Measurements from ENCODE around the gene TTF2. TPM values are rescaled to one million over a fixed set of nuclear protein-coding genes. Genes with fewer than 3 reads are reported as not detected.

Gene TTF2
- polyA plus RNA-seq, 3 donors from 2014 or later, result 0.29 to 10.8 (median 2.8) TPM

GRCh38 chr1:117032681-117033539 lies 27.2 kb upstream of the TTF2 start:
- H3K36me3 Mint-ChIP-seq, result no peaks in the 10 kb centered on the region
- H3K27ac Mint-ChIP-seq, result no peak overlapping the region

GRCh38 chr1:117033772-117034171 lies 26.4 kb upstream of the TTF2 start:
- no peak overlapping the region for H3K4me3 Mint-ChIP-seq
- DNase-seq, result no peak
- H3K9me3 Mint-ChIP-seq, result no peaks in the 10 kb centered on the region
- no peaks in the 10 kb centered on the region for H3K36me3 Mint-ChIP-seq
- H3K27me3 Mint-ChIP-seq (ENCODE audit: low read depth in 3 of 3), result peaks cover 0 to 2% (median 1%) of the 10 kb centered on the region in 3 donors
- no peak overlapping the region for H3K27ac Mint-ChIP-seq
- H3K4me1 Mint-ChIP-seq, result no peaks in the 10 kb centered on the region

More at GRCh38 chr1:117032681-117033539, 27.2 kb upstream of the TTF2 start:
- H3K27me3 Mint-ChIP-seq (ENCODE audit: low read depth in 3 of 3), result peaks cover 0 to 2% (median 1%) of the 10 kb centered on the region in 3 donors
- no peak for DNase-seq
- no peaks in the 10 kb centered on the region for H3K4me1 Mint-ChIP-seq
- no peaks in the 10 kb centered on the region for H3K9me3 Mint-ChIP-seq
- H3K4me3 Mint-ChIP-seq, result no peak overlapping the region

- Mint-ChIP-seq H3K27ac (no peak overlapping the region), H3K36me3 (no peaks in the 10 kb centered on the region), H3K4me1 (no peaks in the 10 kb centered on the region), H3K9me3 (no peaks in the 10 kb centered on the region), H3K27me3 (ENCODE audit: low read depth in 3 of 3) (peaks cover 0 to 2% (median 1%) of the 10 kb centered on the region in 3 donors), H3K4me3 (no peak overlapping the region)
- no peak for DNase-seq
Measured at GRCh38 chr1:117034791-117035290, 25.3 kb upstream of the TTF2 start.

GRCh38 chr1:117036018-117036461 lies 24.1 kb upstream of the TTF2 start:
- H3K4me1 Mint-ChIP-seq, result no peaks in the 10 kb centered on the region
- H3K27me3 Mint-ChIP-seq (ENCODE audit: low read depth in 3 of 3), result peaks cover 0 to 2% (median 1%) of the 10 kb centered on the region in 3 donors
- no peaks in the 10 kb centered on the region for H3K9me3 Mint-ChIP-seq
- no peak overlapping the region for H3K4me3 Mint-ChIP-seq
- H3K36me3 Mint-ChIP-seq, result no peaks in the 10 kb centered on the region
- DNase-seq, result no peak
- H3K27ac Mint-ChIP-seq, result no peak overlapping the region

GRCh38 chr1:117037802-117038201 lies 22.3 kb upstream of the TTF2 start:
- H3K27me3 Mint-ChIP-seq (ENCODE audit: low read depth in 3 of 3), result peaks cover 0 to 2% (median 1%) of the 10 kb centered on the region in 3 donors
- no peak overlapping the region for H3K27ac Mint-ChIP-seq
- H3K36me3 Mint-ChIP-seq, result no peaks in the 10 kb centered on the region
- no peak for DNase-seq
- no peak overlapping the region for H3K4me3 Mint-ChIP-seq
- no peaks in the 10 kb centered on the region for H3K4me1 Mint-ChIP-seq
- no peaks in the 10 kb centered on the region for H3K9me3 Mint-ChIP-seq

GRCh38 chr1:117038236-117038635 lies 21.9 kb upstream of the TTF2 start:
- Mint-ChIP-seq H3K27ac (no peak overlapping the region), H3K4me1 (no peaks in the 10 kb centered on the region), H3K4me3 (no peak overlapping the region), H3K9me3 (no peaks in the 10 kb centered on the region), H3K36me3 (no peaks in the 10 kb centered on the region), H3K27me3 (ENCODE audit: low read depth in 3 of 3) (peaks cover 0 to 2% (median 1%) of the 10 kb centered on the region in 3 donors)
- no peak for DNase-seq

- Mint-ChIP-seq H3K36me3 (no peaks in the 10 kb centered on the region), H3K9me3 (no peaks in the 10 kb centered on the region), H3K4me1 (peaks cover 2 to 3% of the 10 kb centered on the region in 2 donors), H3K27me3 (ENCODE audit: low read depth in 3 of 3) (peaks cover 0 to 2% (median 0%) of the 10 kb centered on the region in 3 donors), H3K4me3 (no peak overlapping the region), H3K27ac (no peak overlapping the region)
- DNase-seq, result no peak
Measured at GRCh38 chr1:117044217-117044616, 15.9 kb upstream of the TTF2 start.

GRCh38 chr1:117045644-117046043 lies 14.5 kb upstream of the TTF2 start:
- Mint-ChIP-seq H3K27ac (no peak overlapping the region), H3K36me3 (no peaks in the 10 kb centered on the region), H3K27me3 (ENCODE audit: low read depth in 3 of 3) (peaks cover 0 to 2% (median 0%) of the 10 kb centered on the region in 3 donors), H3K4me3 (no peak overlapping the region), H3K4me1 (peaks cover 2 to 4% of the 10 kb centered on the region in 2 donors), H3K9me3 (no peaks in the 10 kb centered on the region)
- no peak for DNase-seq

- Mint-ChIP-seq H3K9me3 (no peaks in the 10 kb centered on the region), H3K4me3 (no peak overlapping the region), H3K36me3 (no peaks in the 10 kb centered on the region), H3K27me3 (ENCODE audit: low read depth in 3 of 3) (peaks cover 0 to 2% (median 0%) of the 10 kb centered on the region in 3 donors), H3K4me1 (peaks cover 10 to 13% of the 10 kb centered on the region in 2 donors), H3K27ac (no peak overlapping the region)
- no peak for DNase-seq
Measured at GRCh38 chr1:117046781-117047180, 13.3 kb upstream of the TTF2 start.

GRCh38 chr1:117047271-117047670 lies 12.9 kb upstream of the TTF2 start:
- Mint-ChIP-seq H3K27ac (no peak overlapping the region), H3K36me3 (no peaks in the 10 kb centered on the region), H3K4me3 (no peak overlapping the region), H3K9me3 (no peaks in the 10 kb centered on the region), H3K4me1 (peaks cover 15 to 18% of the 10 kb centered on the region in 2 donors), H3K27me3 (ENCODE audit: low read depth in 3 of 3) (peaks cover 0 to 2% (median 0%) of the 10 kb centered on the region in 3 donors)
- DNase-seq, result no peak

- H3K27me3 Mint-ChIP-seq (ENCODE audit: low read depth in 3 of 3), result peaks cover 0 to 2% (median 0%) of the 10 kb centered on the region in 3 donors
- H3K9me3 Mint-ChIP-seq, result no peaks in the 10 kb centered on the region
- peak overlapping the region in 1 of 6 donors; percentile 47 for H3K27ac Mint-ChIP-seq
- H3K36me3 Mint-ChIP-seq, result no peaks in the 10 kb centered on the region
- no peak for DNase-seq
- no peak overlapping the region for H3K4me3 Mint-ChIP-seq
- peaks cover 18 to 24% of the 10 kb centered on the region in 2 donors for H3K4me1 Mint-ChIP-seq
Measured at GRCh38 chr1:117049857-117050256, 10.3 kb upstream of the TTF2 start.

GRCh38 chr1:117051224-117052064 lies 8.7 kb upstream of the TTF2 start:
- H3K36me3 Mint-ChIP-seq, result no peaks in the 10 kb centered on the region
- H3K4me1 Mint-ChIP-seq, result peaks cover 18 to 24% of the 10 kb centered on the region in 2 donors
- H3K9me3 Mint-ChIP-seq, result no peaks in the 10 kb centered on the region
- peak in 1 of 3 donors; percentile 23 for DNase-seq
- H3K27ac Mint-ChIP-seq, result peak overlapping the region; percentile 81 to 92 (median 86)
- no peaks in the 10 kb centered on the region for H3K27me3 Mint-ChIP-seq (ENCODE audit: low read depth in 3 of 3)
- H3K4me3 Mint-ChIP-seq, result peak overlapping the region; percentile 66 to 86 (median 73)

- H3K27ac Mint-ChIP-seq, result no peak overlapping the region
- H3K27me3 Mint-ChIP-seq (ENCODE audit: low read depth in 3 of 3), result no peaks in the 10 kb centered on the region
- no peaks in the 10 kb centered on the region for H3K9me3 Mint-ChIP-seq
- peaks cover 20 to 30% of the 10 kb centered on the region in 2 donors for H3K4me1 Mint-ChIP-seq
- no peak overlapping the region for H3K4me3 Mint-ChIP-seq
- H3K36me3 Mint-ChIP-seq, result no peaks in the 10 kb centered on the region
- no peak for DNase-seq
Measured at GRCh38 chr1:117054068-117054467, 6.1 kb upstream of the TTF2 start.
